Stimulated activated CD8-positive, alpha-beta memory T cell treated with anti-CD3 and anti-CD28 coated beads, Interleukin-7, amount 100 ng/mL, for 4 hours (primary cell): ENCODE results near the gene RBCK1.
"Not testable (repeated sequence)": the region's sequence is repeated elsewhere in the genome, so short reads cannot be mapped to it uniquely, and the experiment has no call there.

Source experiments
- DNase-seq, 2 donors: peaks; one replicate each; pipeline ENCODE4 v3.0.0-alpha.2; 2020; ENCODE audit warnings: low read depth in 2 of 2

The RBCK1 gene

GRCh38 chr20:376089-376488 lies 32.0 kb upstream of the RBCK1 start:
- DNase-seq, result no peak

GRCh38 chr20:376750-377149 lies 31.3 kb upstream of the RBCK1 start:
- no peak for DNase-seq

GRCh38 chr20:377578-377977 lies 30.5 kb upstream of the RBCK1 start:
- DNase-seq, result not testable (repeated sequence)

- DNase-seq, result no peak
These were observed 29.1 kb upstream of the RBCK1 start for GRCh38 chr20:378961-379336.

GRCh38 chr20:380763-381580 lies 27.1 kb upstream of the RBCK1 start:
- DNase-seq, result peak; percentile 15 to 56

GRCh38 chr20:381581-382290 lies 26.4 kb upstream of the RBCK1 start:
- peak; percentile 60 to 72 for DNase-seq

- no peak for DNase-seq
These were observed 25.6 kb upstream of the RBCK1 start for GRCh38 chr20:382291-383115.

- no peak for DNase-seq
These were observed 24.2 kb upstream of the RBCK1 start for GRCh38 chr20:383889-384288.

- DNase-seq, result no peak
These were observed 23.4 kb upstream of the RBCK1 start for GRCh38 chr20:384723-385122.

GRCh38 chr20:385448-385847 lies 22.7 kb upstream of the RBCK1 start:
- DNase-seq, result no peak

- DNase-seq, result not testable (repeated sequence)
These were observed 21.5 kb upstream of the RBCK1 start for GRCh38 chr20:386634-387033.

GRCh38 chr20:387520-387919 lies 20.6 kb upstream of the RBCK1 start:
- no peak for DNase-seq

- no peak for DNase-seq
These were observed 19.8 kb upstream of the RBCK1 start for GRCh38 chr20:388034-388994.

- no peak for DNase-seq
These were observed 18.9 kb upstream of the RBCK1 start for GRCh38 chr20:389220-389619.

GRCh38 chr20:391041-391711 lies 16.9 kb upstream of the RBCK1 start:
- DNase-seq, result no peak

- not testable (repeated sequence) for DNase-seq
These were observed 14.8 kb upstream of the RBCK1 start for GRCh38 chr20:393296-393695.

- DNase-seq, result no peak
These were observed 11.9 kb upstream of the RBCK1 start for GRCh38 chr20:396252-396618.

GRCh38 chr20:396619-397431 lies 11.3 kb upstream of the RBCK1 start:
- DNase-seq, result no peak

- DNase-seq, result no peak
These were observed 10.5 kb upstream of the RBCK1 start for GRCh38 chr20:397432-398237.
